Mucosa of descending colon (tissue), 3 donors: ENCODE measurements around the gene HTT. TPM values are rescaled to one million over a fixed set of nuclear protein-coding genes. Genes with fewer than 3 reads are reported as not detected.

ENCODE experiments used
- ATAC-seq: fragments of 200-7000 bp; cut with Tn5 transposase; one replicate; pipeline ENCODE4 v1.9.1; 2020; ENCODE audit warnings: mild to moderate bottlenecking, moderate library complexity
- DNase-seq, 3 donors: peaks; one replicate each; pipeline ENCODE4 v3.0.0-alpha.2; 2020
- H3K36me3 ChIP-seq: fragments of 200-600 bp; one replicate; pipeline ENCODE4 v1.8.0; 2021; ENCODE audit warnings: low read depth, mild to moderate bottlenecking
- H3K4me1 ChIP-seq: fragments of 200-600 bp; one replicate; pipeline ENCODE4 v1.8.0; 2021; ENCODE audit warnings: low read depth, mild to moderate bottlenecking
- H3K4me3 ChIP-seq: fragments of 200-600 bp; one replicate; pipeline ENCODE4 v1.8.0; 2021; ENCODE audit warnings: mild to moderate bottlenecking
- H3K9me3 ChIP-seq: fragments of 200-600 bp; one replicate; pipeline ENCODE4 v1.8.0; 2021; ENCODE audit warnings: mild to moderate bottlenecking
- intact Hi-C, 2 donors: fragments of 100-400 bp; cut with DNase I in 1 of 2; cut with micrococcal nuclease in 1 of 2; formaldehyde crosslinking; loops; one replicate each; pipeline versions ENCODE4 v1.11.0 to v1.11.1; 2022; cut with DNase I, micrococcal nuclease
- total RNA-seq, 3 donors: library from RNA; stranded (reverse); fragmentation: NEBNext Ultra II Directional in 2 of 3; extraction: Animal tissue kit (Norgen Biotek cat#: 25700) in 2 of 3; gene quantifications; one replicate each; pipeline versions ENCODE4 v1.2.1 to v1.2.4, GENCODE V29; 2021 to 2023
- TF ChIP-seq, protein P1 (sequence below): fragments of 200-600 bp; IDR thresholded peaks from one replicate; pipeline ENCODE4 v1.8.0; 2022; ENCODE audit warnings: antibody characterized with exemption, mild to moderate bottlenecking
- donor health status: DM: no; HTN: no; CAD: no; lungs with moderate emphysema.
- donor health status: DM: no; HTN: no; CAD: no.
- donor health status: DM: no; HTN: yes; CAD: no.

The HTT gene
- total RNA-seq, 3 donors from 2014 or later: 51.3 to 71.8 (median 67.5) TPM

GRCh38 chr4:3250956-3251690, 176.6 kb downstream of the HTT start:
- Histone ChIP-seq H3K4me1 (no peaks in the 10 kb centered on the region), H3K9me3 (no peaks in the 10 kb centered on the region), H3K36me3 (no peaks in the 10 kb centered on the region), H3K4me3 (no peak overlapping the region)
- peak in 2 of 3 donors; percentile 19 to 42 for DNase-seq
- TF ChIP-seq, protein P1, sequence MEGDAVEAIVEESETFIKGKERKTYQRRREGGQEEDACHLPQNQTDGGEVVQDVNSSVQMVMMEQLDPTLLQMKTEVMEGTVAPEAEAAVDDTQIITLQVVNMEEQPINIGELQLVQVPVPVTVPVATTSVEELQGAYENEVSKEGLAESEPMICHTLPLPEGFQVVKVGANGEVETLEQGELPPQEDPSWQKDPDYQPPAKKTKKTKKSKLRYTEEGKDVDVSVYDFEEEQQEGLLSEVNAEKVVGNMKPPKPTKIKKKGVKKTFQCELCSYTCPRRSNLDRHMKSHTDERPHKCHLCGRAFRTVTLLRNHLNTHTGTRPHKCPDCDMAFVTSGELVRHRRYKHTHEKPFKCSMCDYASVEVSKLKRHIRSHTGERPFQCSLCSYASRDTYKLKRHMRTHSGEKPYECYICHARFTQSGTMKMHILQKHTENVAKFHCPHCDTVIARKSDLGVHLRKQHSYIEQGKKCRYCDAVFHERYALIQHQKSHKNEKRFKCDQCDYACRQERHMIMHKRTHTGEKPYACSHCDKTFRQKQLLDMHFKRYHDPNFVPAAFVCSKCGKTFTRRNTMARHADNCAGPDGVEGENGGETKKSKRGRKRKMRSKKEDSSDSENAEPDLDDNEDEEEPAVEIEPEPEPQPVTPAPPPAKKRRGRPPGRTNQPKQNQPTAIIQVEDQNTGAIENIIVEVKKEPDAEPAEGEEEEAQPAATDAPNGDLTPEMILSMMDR: no peak
- intact Hi-C loops: no loop called here
- no peak for ATAC-seq

GRCh38 chr4:3251691-3252479, 177.4 kb downstream of the HTT start:
- no peaks in the 10 kb centered on the region for H3K36me3 ChIP-seq
- TF ChIP-seq, protein P1: no peak
- H3K4me3 ChIP-seq: no peak overlapping the region
- no peak for ATAC-seq
- DNase-seq: peak in 1 of 3 donors; percentile 15
- intact Hi-C loops: no loop called here
- H3K9me3 ChIP-seq: no peaks in the 10 kb centered on the region
- no peaks in the 10 kb centered on the region for H3K4me1 ChIP-seq

DNA sequence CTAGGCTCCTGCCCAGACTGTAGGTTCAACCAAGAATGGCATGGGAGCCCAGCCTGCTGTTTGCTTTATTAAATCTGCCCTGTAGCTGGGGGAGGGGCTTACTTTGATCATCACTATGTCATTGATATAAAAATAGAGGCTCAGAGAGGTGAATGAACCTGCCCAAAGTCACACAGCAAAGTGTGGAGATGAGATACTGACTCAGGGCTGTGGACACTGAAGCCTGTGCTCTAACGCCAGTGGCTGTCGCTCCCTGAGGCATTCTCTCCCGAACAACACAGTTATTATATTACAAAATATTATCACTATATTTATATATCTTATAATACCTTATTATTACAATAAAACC, 178.0 kb downstream of the HTT start:
- no peak for DNase-seq
- Histone ChIP-seq H3K4me1 (no peaks in the 10 kb centered on the region), H3K4me3 (no peak overlapping the region), H3K36me3 (no peaks in the 10 kb centered on the region), H3K9me3 (no peaks in the 10 kb centered on the region)
- TF ChIP-seq, protein P1: no peak
- no peak for ATAC-seq
- intact Hi-C loops: no loop called here

GRCh38 chr4:3252831-3253641, 178.6 kb downstream of the HTT start:
- intact Hi-C loops: no loop called here
- TF ChIP-seq, protein P1: no peak
- no peaks in the 10 kb centered on the region for H3K36me3 ChIP-seq
- no peak overlapping the region for H3K4me3 ChIP-seq
- H3K4me1 ChIP-seq: no peaks in the 10 kb centered on the region
- DNase-seq (peak in 1 of 3 donors; percentile 48), ATAC-seq (peak; percentile 27)
- no peaks in the 10 kb centered on the region for H3K9me3 ChIP-seq

DNA sequence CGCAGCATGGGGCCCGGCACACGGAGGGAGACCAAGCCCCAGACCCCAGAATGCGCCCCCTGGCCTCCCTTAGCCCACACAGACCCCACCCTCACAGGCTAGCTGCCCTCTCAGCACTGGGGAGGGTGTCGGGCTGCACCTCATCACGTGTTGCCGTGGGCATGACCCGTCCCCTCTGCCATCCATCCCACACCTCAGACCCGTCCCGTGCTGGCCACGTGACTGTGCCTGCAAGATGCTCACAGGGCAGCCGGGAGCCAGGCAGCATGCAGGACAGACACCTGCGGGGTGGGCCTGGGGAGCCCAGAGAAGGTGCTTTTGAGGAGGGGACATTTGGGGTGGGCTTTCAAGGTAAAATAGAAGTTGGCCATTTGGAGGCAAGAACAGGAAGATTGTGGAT, 179.3 kb downstream of the HTT start:
- no peaks in the 10 kb centered on the region for H3K36me3 ChIP-seq
- DNase-seq: peak in 1 of 3 donors; percentile 48
- H3K9me3 ChIP-seq: no peaks in the 10 kb centered on the region
- no peak overlapping the region for H3K4me3 ChIP-seq
- no peak for ATAC-seq
- TF ChIP-seq, protein P1: no peak
- intact Hi-C loops: no loop called here
- H3K4me1 ChIP-seq: no peaks in the 10 kb centered on the region
